Measurements from ENCODE around the gene FAM236D. TPM values are rescaled to one million over a fixed set of nuclear protein-coding genes. Genes with fewer than 3 reads are reported as not detected.
"Not testable (repeated sequence)": the region's sequence is repeated elsewhere in the genome, so short reads cannot be mapped to it uniquely, and the experiment has no call there.

The FAM236D gene
- total RNA-seq, result not detected

- not testable (repeated sequence) for DNase-seq
These were observed at the start of gene FAM236D for GRCh38 chrX:72808110-72808509. FAM236D (minus strand) TSS chrX:72808210; CDS start chrX:72808110, 100 bp downstream.

- DNase-seq, result not testable (repeated sequence)
These were observed 29.5 kb upstream of the FAM236D start for GRCh38 chrX:72837532-72837931.

- DNase-seq, result not testable (repeated sequence)
These were observed 22.7 kb upstream of the FAM236D start for GRCh38 chrX:72830701-72831100.

- DNase-seq, result not testable (repeated sequence)
These were observed 17.6 kb downstream of the FAM236D start for GRCh38 chrX:72790390-72790789.

GRCh38 chrX:72788142-72788541, 19.9 kb downstream of the FAM236D start:
- DNase-seq, result not testable (repeated sequence)

GRCh38 chrX:72783964-72784363, 24.0 kb downstream of the FAM236D start:
- not testable (repeated sequence) for DNase-seq

- DNase-seq, result not testable (repeated sequence)
These were observed 24.6 kb downstream of the FAM236D start for GRCh38 chrX:72783365-72783936.

- not testable (repeated sequence) for DNase-seq
These were observed 25.4 kb downstream of the FAM236D start, which contains the start of gene FAM236B for GRCh38 chrX:72782560-72782959. FAM236B (minus strand) TSS chrX:72782660; CDS start chrX:72782560, 100 bp downstream.

GRCh38 chrX:72778146-72778545, 29.9 kb downstream of the FAM236D start:
- DNase-seq, result not testable (repeated sequence)

GRCh38 chrX:72777467-72777790, 30.6 kb downstream of the FAM236D start:
- not testable (repeated sequence) for DNase-seq

- not testable (repeated sequence) for DNase-seq
These were observed 31.1 kb downstream of the FAM236D start, which contains the start of gene DMRTC1B for GRCh38 chrX:72776653-72777466. DMRTC1B (plus strand) TSS chrX:72776890; CDS start chrX:72845136, 68,246 bp downstream.

- DNase-seq, result not testable (repeated sequence)
These were observed 47.6 kb downstream of the FAM236D start for GRCh38 chrX:72760454-72760853.

Other genes starting within 250 kb of the FAM236D start
- 37.7 TPM for gene HDAC8, start 235.4 kb downstream of the FAM236D start, total RNA-seq
- 3.1 TPM for gene PHKA1, start 93.9 kb downstream of the FAM236D start, total RNA-seq
- 0.31 TPM for gene DMRTC1B, start 31.3 kb downstream of the FAM236D start, total RNA-seq
- not detected for gene FAM236B, start 25.6 kb downstream of the FAM236D start, total RNA-seq
- gene FAM236C, start 104.4 kb upstream of the FAM236D start, total RNA-seq, result not detected
- not detected for gene FAM236A, start 130.0 kb upstream of the FAM236D start, total RNA-seq
- gene DMRTC1, start 135.6 kb upstream of the FAM236D start, total RNA-seq, result not detected
- not detected for gene PABPC1L2B, start 194.7 kb upstream of the FAM236D start, total RNA-seq